Inflammatory macrophage treated with lipopolysaccharide for 4 hours (primary cell): ENCODE data around the gene DPPA5.
"Not testable (repeated sequence)": the region's sequence is repeated elsewhere in the genome, so short reads cannot be mapped to it uniquely, and the experiment has no call there.

Experiments used
- DNase-seq: peaks from one replicate; pipeline ENCODE4 v3.0.0-alpha.2; 2020

Gene DPPA5

DNA sequence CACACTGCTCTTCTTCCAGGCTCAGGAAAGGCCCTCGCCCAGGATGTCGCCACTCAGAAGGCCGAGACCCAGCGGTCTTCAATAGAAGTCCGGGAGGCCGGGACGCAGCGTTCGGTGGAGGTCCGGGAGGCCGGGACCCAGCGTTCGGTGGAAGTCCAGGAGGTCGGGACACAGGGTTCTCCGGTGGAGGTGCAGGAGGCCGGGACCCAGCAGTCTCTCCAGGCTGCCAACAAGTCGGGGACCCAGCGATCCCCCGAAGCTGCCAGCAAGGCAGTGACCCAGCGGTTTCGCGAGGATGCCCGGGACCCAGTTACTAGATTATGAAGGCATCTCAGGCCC, 9.4 kb upstream of the DPPA5 start:
- no peak for DNase-seq

DNA sequence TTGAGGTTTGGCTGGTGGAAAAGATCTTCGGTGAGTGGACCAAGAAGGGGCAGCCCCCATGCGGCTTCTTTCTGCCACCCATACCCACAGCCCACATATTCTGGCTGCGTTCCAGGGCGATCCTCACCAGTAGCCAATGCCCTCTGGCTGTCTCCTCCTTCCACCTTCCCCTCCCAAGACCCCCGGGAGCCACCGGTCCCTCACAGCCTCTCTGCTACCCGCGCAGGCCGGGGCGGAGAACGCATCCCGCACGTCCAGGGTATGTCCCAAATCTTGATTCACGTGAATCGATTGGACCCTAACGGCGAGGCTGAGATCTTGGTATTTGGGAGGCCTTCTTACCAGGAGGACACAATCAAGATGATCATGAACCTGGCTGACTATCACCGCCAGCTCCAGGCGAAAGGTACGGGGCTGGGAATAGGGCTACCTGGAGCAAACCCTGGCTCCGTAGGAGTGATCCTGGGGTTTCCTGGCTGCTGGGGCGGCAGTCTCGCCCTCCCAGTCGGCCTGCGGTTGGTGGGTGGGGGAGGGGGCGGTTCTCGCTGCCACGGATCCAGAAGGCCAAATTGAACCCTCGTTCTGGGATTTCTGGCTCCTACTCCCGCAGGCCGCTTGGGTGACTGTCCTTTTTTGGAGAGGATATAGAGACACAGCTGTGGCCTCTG, 8.9 kb upstream of the DPPA5 start:
- no peak for DNase-seq

DNA sequence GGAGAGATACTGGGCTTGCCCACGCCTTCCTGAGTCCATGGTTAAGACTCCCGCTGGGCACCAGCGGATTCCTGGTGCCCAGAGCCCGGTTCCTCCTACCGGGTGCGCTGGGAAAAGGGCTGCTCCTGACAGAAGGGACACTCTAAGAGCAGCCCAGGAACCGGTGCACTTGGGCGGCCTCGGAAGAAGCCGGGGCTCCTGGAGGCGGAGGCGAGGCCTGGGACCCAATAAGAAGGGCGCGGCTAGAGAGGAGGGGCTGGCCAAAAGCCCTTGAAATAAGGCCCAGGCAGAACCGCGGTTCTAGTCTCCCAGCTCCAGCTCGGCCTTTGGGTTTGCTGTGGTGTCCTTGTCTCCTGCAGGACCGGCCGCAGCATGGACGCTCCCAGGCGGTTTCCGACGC, 8.3 kb upstream of the DPPA5 start, which contains the start of gene KHDC3L:
Gene KHDC3L (plus strand): TSS at position 301 of the 400 bp plus-strand sequence. CDS start 72 bp downstream, at position 373.
- no peak for DNase-seq

DNA sequence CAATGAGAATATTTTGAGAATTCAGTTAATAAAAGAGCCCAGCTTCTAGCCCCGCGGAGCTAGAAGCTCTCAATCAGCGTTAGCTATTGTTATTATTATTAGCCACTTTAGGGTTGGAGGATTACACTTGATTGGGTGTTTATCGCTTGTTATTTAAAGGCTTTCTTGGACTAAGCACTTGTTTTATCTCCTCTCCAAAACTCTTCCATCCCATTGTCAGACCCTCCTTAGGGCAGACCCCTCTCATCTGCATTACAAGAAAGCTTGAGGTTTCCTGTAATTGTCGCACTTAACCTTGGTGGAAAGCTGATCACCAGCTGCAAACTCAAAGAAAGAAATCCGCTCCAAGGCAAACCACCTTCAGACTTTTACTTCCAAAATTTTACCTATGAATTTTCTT, 4.8 kb downstream of the DPPA5 start:
- DNase-seq = no peak

DNA sequence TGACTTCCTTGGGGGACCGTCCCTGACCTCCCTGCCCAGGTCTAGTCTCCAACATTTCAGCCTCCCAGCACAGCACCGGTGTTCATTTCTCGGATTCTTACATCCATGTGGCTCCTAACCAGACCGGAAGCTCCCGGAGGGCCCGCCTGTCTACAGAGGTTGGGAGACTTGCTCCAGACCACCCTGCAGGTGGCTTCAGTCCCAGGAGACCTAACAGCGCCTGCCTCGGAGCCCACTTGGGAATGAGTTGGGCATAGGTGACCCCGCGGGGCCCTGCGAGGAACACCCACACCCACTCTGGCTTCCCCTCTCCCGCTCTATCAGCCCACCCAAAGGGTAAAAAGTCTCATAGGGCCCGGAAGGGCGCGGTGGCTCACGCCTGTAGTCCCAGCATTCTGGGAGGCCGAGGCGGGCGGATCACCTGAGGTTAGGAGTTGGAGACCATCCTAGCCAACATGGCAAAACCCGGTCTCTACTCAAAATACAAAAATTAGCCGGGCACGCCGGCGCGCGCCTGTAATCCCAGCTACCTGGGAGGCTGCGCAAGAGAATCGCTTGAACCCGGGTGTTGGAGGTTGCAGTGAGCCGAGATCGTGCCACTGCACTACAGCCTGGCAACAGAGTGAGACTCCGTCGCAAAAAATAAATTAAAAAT, 5.4 kb downstream of the DPPA5 start:
- DNase-seq = no peak

DNA sequence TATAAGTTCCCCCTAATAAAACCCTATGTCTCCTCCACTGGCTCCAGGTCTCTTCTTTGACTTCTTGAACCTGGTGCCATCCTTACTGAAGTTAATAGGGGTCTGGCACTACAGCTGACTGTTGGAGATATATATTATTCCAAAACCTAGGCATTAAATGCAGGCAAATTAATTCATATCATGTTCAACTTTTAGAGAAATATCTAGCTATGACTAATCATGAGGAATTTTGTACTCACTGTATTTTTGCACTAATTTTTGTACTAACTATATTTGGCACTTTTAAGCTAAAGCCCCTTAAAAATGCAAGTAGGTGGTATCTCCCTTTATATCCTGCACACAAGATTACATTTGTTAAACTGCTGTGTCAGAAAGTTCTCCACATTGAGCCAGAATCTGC, 10.9 kb downstream of the DPPA5 start:
- no peak for DNase-seq

DNA sequence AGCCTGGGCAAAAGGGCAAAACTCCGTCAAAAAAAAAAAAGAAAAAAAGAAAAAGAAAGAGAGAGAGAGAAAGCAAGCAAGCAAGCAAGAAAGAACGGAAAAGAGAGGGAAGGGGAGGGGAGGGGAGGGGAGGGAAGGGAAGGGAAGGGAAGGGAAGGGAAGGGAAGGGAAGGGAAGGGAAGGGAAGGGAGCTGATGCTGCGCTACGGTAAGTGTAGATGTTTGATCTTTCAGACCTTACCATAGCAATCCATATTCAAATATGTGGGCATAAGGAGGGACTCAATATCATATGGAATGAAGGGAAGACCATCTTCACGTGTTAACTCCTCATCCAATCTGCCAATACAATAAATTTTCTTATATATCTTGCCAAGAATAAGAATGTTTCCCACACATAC, 11.9 kb downstream of the DPPA5 start:
- no peak for DNase-seq

DNA sequence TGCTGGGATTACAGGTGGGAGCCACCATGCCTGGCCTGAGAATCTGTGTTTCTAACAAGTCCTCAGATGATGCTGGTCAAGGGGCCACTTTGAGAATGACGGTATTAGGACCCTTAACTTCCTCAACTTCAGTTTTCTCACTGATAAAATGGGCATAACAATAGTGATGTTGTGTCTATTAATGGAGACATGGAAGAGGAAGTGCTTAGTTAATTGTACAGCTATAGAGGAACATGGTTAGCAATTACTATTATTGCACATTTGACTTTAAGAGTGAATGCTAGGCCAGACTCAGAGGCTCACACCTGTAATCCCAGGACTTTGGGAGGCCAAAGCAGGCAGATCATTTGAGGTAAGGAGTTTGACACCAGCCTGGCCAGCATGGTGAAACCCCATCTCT, 12.7 kb downstream of the DPPA5 start:
- DNase-seq = no peak

DNA sequence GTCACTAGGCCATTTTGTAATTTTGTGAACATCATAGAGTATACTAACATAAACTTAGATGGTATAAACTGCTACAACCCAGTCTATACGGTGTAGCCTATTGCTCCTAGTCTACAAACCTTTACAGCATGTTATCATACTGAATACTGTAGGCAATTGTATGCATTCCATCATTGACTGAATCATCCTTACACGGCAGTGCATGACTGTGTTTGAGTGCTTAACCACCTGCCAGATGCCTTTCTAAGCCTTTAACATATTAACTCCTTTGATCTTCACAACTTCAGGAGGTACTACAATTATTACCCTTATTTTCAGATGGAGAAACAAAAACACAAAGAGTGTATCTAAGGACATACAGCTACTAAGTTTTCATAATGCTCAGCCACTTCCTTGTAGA, 14.0 kb downstream of the DPPA5 start:
- no peak for DNase-seq

DNA sequence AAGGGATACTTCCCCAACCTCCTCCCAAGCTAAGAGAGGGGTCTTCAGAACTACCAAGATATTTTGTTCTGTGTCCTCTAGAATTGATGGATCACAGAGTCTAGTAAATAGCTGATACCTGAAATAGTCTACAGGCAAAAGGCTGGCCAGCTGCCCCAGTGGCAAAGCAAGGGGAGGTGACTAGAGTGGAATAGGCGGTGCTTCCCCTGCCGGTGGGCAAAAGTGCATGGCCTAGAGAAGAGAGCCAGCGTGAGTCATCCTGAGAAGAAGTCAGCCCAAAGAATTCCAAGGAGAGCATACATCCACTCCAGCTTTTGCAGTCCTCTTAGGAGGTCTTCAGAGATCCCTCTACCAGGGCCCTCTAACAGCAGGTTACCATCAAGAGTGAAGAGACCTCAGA, 14.7 kb downstream of the DPPA5 start:
- no peak for DNase-seq

DNA sequence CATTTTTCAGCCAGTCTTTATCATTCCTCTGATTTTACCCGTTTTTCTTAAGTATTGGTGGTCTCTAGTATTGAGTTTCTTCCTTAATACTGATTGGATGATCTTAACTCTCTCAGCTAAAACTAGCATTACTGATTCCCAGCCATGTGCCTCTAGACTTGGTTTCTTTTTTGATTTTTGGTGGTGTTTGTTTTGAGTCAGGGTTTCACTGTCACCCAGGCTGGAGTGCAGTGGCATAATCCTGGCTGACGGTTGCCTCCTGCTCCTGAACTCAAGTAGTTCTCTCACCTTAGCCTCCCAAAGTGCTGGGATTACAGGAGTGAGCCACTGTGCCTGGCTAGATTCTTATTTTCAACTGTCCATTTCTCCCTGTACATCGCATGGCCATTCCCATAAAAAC, 24.9 kb downstream of the DPPA5 start:
- DNase-seq = no peak

DNA sequence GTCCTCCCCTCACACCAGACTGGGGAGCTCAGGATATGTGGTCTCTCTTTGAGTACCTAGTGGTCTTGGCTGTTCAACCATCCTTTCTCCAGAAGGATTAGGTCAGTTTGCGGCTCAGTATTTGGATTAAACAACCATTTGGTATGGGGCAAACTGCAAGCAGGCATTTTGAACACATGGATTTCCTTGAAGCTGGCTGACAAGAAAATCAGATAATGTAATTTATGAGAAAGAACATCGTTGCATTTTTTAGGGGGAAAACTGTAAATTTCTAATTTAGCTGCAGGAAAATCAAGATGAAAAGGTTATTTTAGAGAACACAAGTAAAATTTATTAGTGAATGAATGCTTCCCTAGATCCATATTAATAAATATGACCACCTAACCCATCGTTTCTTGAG, 25.3 kb downstream of the DPPA5 start:
- no peak for DNase-seq

DNA sequence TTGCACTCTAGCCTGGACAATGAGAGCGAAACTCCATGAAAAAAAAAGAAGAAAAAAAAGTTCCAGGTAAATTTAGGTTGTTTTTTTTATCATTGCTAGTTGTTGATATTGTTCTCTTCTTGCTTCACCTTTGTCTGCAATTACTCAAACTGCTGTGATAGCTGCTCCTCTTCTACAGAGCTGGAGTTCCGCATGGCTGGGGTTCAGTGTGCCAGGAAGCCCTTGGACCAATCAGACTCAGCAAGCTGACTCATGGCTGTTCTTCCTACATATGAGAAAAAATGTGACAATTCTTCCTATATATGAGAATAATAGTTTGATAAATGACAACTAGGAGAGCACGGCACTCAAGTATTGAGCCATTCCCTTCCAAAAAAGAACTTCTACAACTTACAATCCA, 28.4 kb downstream of the DPPA5 start:
- no peak for DNase-seq

DNA sequence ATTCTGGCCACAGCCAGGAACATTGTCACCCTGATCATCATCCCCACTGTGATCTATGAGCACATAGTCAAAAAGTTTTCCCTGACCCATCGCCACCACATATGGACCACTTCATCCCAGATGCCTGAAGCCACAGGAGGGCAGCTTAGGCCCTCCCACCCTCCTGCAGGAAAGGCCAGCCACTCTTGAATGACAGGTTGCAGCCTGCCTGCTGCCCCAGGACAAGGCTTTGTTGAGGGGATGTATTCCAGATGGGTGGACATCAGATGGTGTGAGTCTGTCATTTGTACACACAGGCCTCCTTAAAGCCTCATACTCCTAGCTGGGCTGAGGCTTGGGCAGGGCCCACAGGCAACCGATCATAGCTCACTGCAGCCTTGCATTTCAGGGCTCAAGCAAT, 30.8 kb downstream of the DPPA5 start:
- DNase-seq = no peak

DNA sequence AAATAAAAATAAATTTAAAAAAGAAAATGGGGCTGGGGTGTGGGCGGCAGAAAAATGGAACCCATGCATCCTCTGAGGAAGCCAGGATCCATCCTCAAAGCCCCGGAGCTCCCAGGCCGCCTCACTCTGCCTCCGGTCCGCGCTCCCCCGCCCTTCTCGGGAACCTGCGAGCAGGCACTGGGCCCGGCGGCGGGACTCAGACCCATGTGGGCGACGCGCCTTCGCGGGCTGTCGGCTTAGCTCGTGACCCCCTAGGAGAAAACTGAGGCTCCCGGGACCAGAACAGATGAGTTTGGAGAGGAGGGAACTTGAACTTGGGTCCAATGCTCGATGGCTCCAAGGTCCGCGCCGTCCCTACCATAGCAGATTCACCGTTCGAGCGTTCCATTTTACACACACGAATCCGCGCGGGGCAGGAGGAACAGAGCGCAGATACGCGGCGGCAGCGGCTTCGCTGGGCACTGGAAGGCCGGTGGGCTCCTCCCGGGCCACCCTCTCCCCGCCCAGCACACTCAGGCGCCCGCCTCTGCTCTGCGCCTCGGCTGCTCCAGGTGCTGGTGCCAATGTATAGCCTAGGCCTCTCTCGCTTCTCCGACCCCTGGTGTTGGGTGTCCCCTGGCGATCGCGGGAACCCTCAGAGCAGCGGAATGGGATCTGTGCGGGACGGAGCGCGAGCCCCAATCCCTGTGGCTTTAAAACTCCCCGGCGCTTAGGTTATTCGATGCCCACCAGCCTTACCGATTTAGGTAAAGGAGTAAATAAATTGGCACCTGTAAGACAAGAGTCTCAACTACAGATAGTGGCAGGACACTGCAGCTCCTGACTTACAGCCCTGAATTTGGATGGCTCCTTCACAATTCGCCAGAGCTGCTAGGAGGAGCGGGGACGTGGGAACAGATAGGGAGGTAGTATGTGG, 39.2 kb downstream of the DPPA5 start:
- DNase-seq = no peak

DNA sequence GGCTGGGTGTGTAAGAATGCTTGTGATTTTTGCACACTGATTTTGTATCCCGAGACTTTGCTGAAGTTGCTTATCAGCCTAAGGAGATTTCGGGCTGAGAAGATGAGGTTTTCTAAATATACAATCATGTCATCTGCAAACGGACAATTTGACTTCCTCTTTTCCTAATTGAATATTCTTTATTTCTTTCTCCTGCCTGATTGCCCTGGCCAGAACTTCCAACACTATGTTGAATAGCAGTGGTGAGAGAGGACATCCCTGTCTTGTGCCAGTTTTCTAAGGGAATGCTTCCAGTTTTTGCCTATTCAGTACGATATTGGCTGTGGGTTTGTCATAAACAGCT, 43.6 kb downstream of the DPPA5 start:
- DNase-seq = not testable (repeated sequence)

DNA sequence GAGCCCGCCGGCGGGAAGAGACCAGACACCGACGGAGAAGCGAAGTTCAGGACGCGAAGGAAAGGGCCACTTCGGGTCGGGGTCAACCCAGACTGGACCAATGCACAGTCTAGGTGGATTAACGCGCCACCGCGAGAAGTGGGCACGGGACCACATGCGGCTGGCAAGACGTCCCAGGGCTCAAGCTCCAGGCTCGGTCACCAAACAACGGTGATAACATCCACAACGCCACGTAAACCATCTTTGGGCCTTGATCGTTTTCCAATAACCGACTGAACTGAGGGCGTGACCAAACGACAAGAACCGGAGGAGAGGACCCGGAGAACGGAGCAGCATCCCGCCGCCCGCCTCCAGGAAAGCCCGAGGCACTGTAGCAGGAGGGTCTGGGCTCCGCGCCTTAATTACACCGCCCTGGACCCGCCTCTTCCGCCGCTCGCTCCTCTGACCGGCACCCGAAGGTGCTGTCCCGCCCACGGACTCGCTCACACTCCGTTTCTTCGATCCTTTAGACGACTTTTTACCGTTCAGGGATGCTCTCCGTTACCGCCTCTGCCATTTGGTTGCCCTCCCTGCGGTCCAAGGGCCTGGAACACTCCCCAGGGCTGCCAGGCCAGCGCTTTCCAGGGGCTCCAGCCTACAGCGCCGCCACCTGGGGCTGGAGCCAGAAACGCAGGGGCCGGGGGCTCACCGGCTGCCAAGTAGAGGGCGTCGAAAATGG, 44.1 kb downstream of the DPPA5 start:
- peak; percentile 5 for DNase-seq

DNA sequence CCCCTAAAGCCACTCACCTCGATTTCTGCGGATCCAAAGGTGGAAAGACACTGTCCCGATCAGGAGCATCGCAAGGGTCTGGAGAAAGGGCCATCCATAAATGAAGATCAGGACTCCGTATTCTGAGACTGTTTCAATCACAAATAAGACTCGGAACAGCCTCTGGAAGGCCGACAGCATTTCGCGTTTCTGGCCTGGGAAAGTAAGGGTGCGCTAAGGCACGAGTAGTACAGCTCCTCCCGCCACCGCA, 44.6 kb downstream of the DPPA5 start:
- DNase-seq = peak; percentile 3

DNA sequence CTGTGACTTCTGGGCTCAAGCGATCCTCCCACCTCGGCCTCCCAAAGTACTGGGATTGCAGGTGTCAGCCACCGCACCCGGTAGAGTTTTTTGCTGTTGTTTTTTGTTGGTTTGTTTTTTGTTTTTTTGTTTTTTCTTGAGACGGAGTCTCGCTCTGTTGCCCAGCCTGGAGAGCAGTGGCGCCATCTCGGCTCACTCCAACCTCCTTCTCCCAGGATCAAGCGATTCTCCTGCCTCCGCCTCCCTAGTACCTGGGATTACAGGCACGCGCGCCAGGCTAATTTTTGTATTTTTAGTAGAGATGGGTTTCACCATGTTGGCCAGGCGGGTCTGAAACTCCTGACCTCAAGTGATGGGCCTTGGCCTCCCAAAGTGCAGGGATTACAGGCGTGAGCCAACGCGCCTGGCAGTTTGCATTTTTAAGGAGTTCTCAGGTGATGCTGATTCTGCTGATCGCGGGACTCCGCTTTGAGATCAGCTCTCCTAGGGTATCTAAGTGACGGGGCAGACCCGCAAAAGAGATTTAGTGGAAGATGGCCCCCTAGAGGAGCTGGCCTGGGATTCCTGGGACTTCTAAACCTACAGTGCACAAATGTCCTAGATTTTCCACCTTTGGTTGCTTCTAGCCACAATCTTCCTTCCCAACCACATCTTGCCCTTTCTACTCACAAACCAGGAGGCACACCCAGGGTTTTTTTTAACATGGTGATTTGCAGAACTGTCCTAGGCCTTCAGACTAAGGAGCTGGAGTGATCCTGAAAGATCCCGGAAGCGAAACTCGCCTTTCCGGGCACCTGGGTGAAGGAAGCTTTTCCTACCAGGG, 45.2 kb downstream of the DPPA5 start:
- no peak for DNase-seq

DNA sequence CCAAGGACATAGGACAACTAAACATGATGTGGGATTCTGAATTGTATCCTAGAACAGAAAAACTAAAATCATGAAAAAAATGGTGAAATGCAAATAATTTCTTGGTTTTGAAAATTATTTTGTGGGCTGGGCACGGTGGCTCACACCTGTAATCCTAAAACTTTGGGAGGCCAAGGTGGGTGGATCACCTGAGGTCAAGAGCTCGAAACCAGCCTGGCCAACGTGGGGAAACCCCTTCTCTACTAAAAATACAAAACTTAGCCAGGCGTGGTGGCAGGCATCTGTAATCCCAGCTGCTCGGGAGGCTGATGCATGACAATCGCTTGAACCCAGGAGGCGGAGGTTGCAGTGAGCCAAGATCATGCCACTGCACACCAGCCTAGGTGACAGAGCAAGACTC, 50.3 kb downstream of the DPPA5 start:
- DNase-seq = not testable (repeated sequence)
